Measurements from ENCODE around the gene OSBPL1A.

The OSBPL1A gene

DNA sequence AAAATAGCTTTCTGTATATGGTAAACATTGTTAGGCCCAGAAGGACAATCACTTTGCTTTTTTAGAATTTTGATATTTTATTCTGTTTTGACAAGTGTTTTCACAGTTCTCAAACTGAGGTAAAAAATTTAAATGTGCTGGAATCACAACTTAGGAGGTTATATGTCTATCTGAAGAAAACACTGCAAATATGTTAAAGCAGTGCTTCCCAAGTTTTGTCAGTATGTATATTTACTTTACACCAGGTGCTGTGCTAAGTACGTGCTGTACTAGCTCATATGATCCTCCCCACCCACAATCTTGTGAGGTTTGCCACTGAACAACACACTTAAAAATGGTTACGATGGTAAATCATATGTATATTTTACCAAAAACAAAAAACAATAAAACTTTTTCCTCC lies 134.6 kb downstream of the OSBPL1A start:
- DNase-seq, result no peak

DNA sequence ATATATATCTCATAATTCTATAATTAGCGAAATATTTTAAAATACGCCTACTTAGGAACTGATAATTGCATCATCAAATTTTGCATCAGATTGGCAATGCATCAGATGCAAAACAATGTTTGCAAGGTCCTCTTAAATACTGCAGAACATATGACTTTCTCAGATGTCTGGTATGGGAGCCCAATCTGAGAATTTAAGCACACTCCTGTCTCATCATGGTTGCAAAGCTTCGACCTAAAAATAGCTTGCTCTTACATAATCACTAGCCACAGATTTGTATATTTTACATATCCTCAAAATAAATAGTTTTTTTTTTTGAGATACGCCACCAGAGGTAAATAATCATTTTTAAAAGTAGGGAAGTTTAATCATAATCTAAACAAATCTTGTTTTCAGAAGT lies 135.5 kb downstream of the OSBPL1A start:
- DNase-seq, result no peak

DNA sequence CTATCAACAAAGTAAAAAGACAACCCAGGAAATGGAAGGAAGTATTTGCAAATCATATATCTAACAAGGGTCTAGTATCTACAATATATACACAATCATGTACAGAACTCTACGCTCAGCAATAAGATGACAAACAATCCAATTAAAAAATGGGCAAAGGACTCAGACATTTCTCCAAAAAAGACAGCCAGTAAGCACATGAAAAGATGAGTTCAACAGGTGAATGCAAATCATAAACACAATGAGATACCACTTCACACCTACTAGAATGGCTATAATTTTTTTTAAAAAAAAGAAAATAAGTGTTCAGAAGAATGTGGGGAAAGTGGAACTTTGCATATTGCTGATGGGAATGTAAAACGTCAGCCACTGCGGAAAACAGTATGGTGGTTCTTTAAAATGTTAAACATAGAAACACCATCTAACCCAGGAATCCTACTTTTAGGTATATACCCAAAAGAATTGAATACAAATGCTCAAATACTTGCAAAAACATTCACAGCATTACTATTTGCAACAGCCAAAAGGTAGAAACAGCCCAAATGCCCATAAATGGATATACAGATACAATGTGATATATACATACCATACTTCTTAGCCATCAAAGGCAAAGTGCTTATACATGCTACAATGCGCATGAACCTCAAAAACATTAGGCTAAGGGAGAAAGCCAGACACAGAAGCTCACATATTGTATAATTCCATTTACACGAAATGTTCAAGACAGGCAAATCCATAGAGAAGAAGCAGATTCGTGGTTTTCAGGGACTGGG lies 137.6 kb downstream of the OSBPL1A start:
- no peak for DNase-seq

DNA sequence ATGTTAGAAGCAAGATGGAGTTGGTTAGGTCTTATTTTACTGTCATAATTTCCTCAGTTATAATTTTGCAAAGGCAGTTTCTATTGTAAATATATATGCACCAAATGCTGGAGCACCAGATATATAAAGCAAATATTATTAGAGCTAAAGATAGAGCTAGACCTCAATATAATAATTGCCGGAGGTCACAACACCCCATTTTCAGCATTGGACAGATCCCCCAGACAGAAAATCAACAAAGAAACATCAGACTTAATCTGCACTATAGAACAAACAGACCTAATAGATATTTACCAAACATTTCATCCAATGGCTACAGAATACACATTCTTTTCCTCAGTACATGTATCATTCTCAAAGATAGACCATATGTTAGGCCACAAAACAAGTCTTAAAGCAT lies 143.6 kb downstream of the OSBPL1A start:
- DNase-seq, result no peak

DNA sequence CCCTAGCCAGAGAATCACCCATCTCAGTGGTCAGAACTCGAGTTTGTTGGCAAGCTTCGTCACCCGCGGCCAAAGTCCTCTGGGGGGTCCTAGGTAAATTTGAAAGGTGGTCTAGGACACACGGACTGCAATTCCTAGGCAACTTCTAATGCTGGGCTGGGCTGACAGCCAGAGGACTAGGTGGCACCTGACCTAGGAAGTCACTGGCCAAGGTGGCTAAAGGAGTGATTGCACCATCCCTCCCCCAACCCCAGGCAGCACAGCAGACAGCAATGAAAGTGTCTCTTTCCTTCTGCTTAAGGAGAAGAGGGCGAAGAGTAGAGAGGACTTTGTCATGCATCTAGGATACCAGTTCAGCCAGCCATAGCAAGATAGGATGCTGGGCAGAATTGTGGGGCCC lies 147.9 kb downstream of the OSBPL1A start:
- no peak for DNase-seq

DNA sequence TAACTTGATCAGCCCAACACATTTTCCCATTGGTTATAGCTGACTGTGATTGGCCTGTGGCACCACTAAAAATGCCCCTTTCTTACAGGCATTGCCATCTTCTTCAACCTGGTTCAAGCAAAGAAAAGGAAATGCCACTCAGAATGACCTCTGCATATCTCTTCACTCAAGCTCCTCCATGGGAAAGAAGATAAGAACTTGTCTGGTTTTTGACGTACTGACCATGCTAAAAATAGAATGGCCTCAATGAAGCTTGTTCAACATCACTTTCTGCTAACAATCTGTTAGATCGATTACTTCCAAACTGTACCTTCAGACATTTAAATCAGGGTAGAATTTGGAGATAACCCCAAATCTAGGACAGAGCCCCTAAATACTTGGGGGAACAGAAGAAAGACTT lies 149.3 kb downstream of the OSBPL1A start:
- DNase-seq, result no peak

DNA sequence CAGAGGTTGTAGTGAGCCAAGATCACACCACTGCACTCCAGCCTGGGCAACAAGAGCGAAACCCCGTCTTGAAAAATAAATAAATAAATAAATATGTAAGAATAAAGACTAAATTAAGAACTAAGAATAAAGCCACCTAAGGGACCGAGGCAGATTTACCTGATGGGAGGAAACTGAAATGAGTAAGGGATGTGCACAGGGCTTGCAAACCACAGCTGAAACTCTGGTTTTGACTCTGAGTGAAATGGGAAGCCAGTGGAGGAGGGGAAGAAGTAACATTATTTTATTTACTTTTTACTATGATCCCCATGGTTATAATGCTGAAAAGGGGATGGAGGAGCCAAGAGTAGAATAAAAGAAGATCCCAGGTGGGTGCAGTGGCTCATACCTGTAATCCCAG lies 151.5 kb downstream of the OSBPL1A start:
- DNase-seq, result no peak

DNA sequence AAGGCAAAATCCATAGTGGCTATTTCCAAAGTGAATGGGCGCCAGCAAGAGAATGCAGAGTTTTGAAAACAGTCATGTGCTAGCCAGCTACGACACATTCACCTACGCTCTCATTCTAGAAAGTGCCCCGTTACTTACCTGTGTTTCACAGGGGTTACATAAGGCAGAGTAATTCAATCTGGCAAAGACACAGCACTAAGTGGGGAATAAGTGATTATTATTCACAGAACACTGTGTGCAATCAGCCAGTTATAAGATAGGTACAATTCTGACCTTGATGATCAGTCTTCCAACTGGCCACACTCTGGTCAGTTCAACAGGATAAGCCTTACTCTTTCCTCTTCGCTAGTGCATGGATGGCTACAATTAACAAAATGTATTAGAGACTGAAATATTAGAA lies 152.9 kb downstream of the OSBPL1A start:
- no peak for DNase-seq

DNA sequence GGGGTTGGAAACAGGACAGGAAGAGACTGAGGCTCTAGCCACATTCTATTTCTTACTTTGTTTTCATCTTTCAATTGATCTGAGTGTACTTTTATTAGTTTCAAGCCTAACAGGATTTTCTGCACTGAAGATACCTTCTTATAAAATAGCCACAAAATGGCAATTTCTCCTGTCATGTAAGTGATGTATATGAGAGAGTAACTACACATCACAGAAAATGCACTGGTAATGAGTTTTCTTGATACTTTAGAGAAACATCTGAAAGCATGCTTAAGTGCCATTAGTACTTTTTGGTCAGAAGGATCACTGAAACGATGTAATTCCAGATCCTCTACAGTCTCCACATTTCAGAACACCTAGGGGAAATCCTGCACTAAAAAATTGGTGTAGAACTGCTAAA lies 153.9 kb downstream of the OSBPL1A start:
- no peak for DNase-seq

DNA sequence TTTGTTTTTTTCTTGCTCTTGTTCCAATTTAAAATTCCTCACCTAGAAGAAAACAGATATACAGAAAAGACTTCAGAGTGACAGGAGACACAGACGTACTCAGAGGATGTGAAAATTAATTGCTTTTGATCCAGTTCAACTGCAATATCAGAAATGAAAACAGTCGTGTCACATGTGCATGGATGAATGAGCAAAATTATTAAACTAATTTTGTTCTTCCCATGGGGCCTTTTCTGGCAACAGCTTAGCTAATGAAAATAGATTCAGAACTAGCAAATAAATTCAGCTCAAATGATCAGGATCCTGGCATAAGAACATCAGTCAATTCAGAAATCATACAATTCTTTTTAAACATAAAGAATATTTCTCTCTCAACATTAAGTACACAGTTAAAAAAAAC lies 158.3 kb downstream of the OSBPL1A start:
- no peak for DNase-seq

DNA sequence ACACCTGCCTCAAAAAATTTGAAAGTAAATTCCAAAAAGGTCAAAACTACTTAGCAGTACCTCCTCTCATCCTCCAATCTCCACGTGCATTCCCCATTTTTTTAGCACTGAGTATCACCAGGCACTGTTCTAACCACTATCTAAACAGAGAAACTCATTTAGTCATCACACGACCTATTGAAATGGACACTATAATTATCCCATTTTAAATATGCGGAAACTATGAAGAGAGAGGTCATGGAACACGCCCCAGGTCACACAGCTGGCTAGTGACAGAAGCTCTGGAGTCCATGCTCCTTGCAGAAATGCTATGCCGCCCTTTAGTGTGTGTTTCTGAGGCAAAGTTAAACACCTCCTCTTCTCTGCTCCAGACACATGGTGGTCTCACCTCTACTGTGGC lies 159.2 kb downstream of the OSBPL1A start:
- DNase-seq, result no peak

DNA sequence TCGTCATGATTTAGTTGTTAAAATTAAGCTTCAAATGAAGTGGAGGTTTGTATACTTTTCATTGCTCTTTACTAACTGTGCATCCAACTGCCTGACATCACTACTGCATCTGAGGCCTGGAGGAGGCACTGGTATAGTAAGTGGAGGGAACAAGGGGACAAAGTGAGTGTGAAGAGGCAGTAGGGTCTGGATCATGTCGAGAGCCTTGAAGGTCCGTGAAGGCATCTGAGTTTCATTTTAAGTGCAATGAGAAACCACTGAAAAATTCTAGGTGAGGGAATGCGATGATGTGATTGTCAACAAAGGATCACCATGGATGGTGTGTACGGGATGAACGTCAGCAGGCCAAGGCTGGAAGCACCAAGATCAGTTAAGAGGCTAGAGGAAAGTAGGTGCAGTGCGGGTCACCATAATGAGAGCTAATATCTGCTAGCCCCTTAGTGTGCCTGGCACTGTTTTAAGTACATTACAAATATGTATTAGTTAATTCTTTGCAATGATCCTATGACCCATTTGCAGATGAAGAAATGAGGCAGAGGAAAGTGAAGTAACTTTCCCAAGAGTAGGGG lies 162.7 kb downstream of the OSBPL1A start:
- no peak for DNase-seq

DNA sequence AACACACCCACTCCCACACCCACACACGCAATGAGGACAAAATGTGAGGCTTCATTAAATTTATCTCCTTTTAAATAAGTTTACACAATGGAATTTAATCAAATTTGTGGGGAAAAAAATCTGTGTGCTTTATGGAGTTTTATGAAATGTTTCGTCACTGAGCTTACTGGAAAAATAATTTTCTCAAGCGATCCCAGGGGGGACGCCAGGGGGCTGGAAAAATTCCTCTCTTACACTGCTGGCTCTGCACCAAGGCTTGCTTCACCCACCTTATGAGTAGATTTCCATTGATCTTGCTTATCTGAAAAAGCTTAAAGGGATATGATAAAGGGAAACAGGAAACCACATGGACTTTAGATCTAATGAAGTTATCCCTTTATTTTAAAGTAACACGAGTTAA lies 163.3 kb downstream of the OSBPL1A start:
- DNase-seq, result no peak

DNA sequence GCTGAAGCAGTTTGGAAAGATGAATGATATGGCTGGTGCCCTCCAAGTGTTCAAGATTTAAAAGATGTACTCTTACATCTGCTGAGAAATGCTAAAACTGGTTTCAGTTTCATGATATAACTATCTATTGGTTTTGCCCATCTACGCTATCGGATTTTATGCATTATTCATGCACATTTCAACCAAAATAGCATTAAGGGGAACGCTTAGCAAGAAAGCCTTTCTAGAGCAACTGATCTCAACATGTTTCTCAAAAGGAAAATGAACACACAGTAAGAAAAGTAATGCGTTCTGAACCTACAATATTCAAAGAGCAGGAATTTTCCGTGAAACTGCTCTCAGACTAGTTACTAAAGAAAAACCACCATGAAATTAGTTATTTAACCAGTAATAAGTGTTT lies 164.8 kb downstream of the OSBPL1A start:
- no peak for DNase-seq

DNA sequence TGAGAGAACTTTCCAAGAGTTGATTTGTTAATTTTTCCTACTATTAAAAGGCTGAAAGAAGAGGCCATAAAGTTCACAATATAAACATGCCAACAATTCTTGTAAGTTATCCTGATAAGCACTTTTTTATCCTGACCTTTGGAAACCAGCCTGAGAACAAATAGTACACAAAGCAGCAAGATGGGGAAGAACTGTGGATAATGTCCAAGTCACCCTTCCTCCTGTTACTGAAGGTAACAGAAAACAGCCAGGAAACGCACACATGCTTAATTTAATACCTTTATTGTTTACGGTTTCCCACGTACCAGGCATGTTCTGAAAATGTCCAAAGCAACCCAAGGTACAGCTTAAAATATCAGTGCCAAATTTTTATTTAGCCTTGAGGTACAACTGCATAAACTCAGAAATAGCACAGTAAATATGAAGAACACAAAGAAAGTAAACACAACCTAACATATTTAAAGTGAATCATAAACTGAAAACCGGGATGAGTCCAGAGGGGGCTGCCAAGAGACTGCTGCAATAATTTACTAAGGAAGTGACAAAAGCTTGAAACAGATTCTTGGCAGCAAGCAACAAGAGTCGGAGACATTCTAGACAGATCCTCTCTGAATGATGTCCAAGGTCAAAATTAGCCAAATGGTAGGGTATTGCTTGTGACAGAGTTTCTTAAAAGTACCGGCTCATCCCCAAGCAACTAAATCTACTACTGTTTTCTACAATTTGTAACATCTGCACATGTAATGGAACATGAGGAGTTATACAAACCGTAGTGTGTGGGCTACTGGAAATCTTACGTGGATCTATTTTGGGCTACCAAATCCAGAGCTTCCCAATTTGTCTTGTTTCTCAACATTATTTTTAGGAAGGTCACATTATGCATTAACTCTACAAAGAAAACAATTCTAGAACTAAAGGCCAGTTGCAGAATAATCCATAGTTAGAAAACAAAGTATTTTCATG lies 165.6 kb downstream of the OSBPL1A start:
- no peak for DNase-seq

DNA sequence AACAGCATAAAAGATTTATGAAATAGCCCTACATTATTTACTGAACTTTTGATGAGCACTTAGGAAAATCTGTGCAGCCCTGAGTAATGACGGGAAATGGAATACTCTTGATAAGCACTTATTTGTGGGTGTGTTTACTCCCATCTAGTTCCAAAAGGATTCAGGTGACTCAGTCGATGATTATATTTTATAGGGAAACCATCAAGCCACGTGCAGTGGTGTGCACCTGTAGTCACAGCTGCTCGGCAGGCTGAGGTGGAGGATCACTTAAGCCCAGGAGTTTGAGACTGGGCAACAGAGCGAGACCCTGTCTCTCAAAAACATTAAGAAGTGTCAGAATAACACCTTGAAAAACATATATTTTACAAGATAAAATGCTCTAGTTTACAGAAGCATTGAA lies 166.9 kb downstream of the OSBPL1A start:
- no peak for DNase-seq

DNA sequence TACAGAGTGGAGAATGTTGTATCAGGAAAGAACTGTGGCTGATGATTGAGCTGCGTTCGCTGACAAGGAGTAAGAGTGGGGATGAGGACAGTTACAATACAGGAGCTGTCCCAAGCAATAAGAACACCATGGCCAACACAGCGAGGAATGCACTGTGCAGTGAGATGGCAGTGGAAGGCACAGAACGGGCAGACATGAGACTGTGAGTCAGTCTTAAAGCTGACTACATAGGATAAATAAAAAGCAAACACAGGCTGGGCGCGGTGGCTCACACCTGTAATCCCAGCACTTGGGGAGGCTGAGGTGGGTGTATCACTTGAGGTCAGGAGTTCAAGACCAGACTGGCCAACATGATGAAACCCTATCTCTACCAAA lies 169.0 kb downstream of the OSBPL1A start:
- DNase-seq, result no peak

DNA sequence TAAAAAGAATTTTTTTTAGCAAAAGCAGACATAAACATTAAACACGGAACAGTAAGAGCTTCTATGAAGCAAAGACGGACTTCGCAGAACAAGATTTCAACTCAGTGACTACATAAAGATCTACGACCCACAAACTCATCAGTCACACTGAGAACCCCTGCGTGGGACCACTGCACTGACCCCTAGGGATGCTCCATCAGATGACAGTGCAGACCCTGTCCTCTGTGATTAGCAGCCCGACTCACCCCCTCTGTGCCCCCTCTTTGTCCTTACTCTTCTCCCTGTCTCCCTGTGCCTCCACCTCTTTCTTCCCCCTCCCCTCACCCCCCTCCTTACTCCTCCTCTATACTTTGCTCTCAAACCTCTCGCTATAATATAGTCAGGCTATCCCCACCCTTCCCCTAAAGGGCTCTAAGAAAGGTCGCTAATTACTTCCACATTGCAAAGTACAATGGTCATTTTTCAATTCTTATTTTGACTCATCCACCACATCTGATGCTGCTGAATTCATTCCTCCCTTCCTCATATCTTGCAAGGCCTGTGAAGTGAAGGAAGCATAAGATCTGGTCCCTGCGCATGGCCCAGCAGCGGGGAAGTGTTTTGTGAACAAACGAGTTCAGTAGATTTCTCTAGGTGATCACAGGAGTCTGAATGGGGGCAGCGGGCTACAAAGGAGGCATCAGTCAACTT lies 169.5 kb downstream of the OSBPL1A start:
- DNase-seq, result no peak

DNA sequence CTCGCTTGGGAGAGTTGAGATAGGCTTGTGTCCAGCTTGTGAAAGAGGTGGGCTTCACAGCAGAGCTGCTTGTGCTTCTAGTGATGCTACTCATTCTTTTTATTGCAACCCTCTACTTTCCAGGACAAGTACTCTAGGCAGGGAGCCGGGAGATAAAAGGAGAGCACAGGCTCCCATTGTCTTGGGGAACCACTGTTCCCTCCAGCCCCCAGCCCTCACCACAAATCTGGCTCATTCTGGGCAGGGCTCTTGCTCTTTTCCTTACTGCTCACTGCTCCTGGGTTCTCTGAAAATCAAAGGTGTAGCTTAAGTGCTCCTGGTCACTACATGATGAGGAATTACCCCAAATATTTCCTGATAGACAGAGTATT lies 177.3 kb downstream of the OSBPL1A start:
- DNase-seq, result no peak

DNA sequence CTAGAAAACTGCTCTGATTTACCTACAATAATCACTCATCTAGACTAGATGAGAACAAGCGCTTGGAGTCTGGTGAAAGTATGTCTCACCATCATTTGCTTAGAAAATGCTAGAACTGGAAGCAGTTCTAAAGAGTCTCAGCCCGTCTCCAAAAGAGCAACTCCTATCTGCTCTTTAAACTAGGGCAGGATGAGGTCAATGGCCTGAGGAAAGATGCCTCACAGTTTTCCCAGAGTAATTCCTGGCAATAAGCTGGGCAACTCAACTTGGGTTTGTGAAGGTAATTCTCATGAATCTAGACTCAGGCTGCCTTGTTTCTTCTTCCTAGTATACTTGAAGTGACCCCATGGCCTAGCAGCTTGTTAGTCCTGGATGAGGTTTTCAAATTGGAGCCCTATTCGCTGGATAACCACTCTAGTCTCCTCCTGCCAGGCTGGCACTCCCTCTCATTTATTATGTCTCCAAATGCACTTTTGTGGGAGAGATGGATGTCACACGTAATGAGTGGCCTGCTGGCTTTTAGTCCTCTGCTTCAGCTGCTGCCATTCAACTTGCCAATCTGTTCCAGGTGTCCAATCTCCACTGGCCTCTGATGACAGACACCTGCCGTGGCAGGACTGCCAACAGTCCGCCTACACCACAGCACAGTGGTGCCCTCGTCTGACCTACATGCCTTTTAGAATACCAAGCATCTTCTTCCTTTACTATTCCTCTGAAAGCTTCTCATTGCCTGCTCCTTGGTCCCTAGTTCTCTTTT lies 177.9 kb downstream of the OSBPL1A start:
- peak; percentile 76 for DNase-seq

DNA sequence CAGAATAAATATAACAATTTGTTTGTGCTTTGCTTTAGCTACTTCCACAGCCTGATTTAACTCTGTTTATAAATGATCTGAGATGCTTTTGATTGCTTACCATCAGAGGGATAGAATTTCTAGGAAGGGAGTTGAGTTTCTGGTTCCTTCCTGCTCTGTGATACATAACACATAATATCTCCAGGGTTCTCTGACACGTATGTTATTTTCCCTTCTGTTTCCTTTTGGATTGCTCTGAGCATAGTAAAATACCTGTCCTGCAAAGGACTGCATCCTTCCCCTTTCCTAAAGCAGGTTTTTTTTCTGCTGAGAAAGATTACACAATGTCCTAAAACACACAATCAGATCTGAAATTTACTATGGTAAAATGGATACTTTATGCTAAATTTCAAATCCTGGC lies 182.7 kb downstream of the OSBPL1A start:
- DNase-seq, result no peak

DNA sequence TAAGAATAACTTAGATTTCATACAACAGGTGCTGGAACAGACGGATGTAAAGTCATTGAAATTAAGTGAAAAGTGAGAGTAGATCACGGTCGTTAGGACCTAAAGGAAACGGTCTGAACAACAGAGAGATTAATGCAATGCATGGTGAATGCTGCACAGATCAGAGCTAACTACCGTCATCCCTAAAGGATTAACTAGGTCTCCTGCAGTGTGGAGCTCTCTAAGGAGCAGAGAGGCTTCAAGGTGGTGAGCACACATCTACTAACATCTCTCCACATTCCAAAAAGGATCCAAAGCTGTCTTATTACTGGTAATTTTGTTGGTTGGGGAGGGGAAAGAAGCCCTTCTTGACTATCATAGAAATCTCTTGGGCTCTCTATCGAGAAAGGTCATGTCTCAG lies 183.5 kb downstream of the OSBPL1A start:
- no peak for DNase-seq

DNA sequence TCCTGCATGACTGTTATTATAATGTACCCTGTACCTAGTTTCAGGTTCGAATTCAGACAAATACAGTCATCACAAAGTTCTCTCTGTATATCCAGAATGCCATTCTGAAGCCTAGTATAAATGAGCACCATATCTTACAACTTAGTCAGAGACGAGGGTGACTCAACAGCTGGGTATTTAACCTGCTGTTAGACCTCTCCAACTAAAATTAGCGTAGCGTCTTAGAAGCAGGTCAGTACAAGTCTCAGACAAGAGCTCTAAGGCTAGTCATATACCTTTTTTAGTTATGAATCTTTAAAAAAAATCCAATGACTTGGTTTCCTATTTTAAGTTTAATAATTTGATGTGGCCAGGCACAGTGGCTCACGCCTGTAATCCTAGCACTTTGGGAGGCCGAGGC lies 184.7 kb downstream of the OSBPL1A start:
- no peak for DNase-seq

Measured in NCI-H2227 treated with DMSO at 0.1 percent for 48 hours (cell line).